IPS DF 4.7 (cell line): ENCODE results near the gene TMEM108.

Source experiments
- DNase-seq: peaks from one replicate; pipeline ENCODE4 v3.0.0-alpha.2; 2013; ENCODE audit warnings: low spot score; ENCODE audit errors: extremely low read depth

Gene TMEM108

GRCh38 chr3:133117342-133117741 is 79.2 kb downstream of the TMEM108 start:
- no peak for DNase-seq

- no peak for DNase-seq
Observed at GRCh38 chr3:133119176-133119575, 81.0 kb downstream of the TMEM108 start.

GRCh38 chr3:133121450-133121849 is 83.3 kb downstream of the TMEM108 start:
- DNase-seq, result no peak

GRCh38 chr3:133123636-133124035 is 85.4 kb downstream of the TMEM108 start:
- no peak for DNase-seq

GRCh38 chr3:133124511-133124910 is 86.3 kb downstream of the TMEM108 start:
- DNase-seq, result no peak

- no peak for DNase-seq
Observed at GRCh38 chr3:133125171-133125570, 87.0 kb downstream of the TMEM108 start.

- no peak for DNase-seq
Observed at GRCh38 chr3:133125802-133126201, 87.6 kb downstream of the TMEM108 start.

- no peak for DNase-seq
Observed at GRCh38 chr3:133127381-133127780, 89.2 kb downstream of the TMEM108 start.

- DNase-seq, result no peak
Observed at GRCh38 chr3:133130168-133130567, 92.0 kb downstream of the TMEM108 start.

- DNase-seq, result no peak
Observed at GRCh38 chr3:133135306-133135705, 97.1 kb downstream of the TMEM108 start.

- DNase-seq, result no peak
Observed at GRCh38 chr3:133136114-133137041, 98.2 kb downstream of the TMEM108 start.

- no peak for DNase-seq
Observed at GRCh38 chr3:133137042-133137996, 99.1 kb downstream of the TMEM108 start.

- DNase-seq, result no peak
Observed at GRCh38 chr3:133138017-133138416, 99.8 kb downstream of the TMEM108 start.

- no peak for DNase-seq
Observed at GRCh38 chr3:133152056-133152455, 113.9 kb downstream of the TMEM108 start.

GRCh38 chr3:133152681-133153220 is 114.6 kb downstream of the TMEM108 start:
- DNase-seq, result no peak

- no peak for DNase-seq
Observed at GRCh38 chr3:133153382-133153781, 115.2 kb downstream of the TMEM108 start.

- no peak for DNase-seq
Observed at GRCh38 chr3:133157716-133158115, 119.5 kb downstream of the TMEM108 start.

GRCh38 chr3:133158686-133159085 is 120.5 kb downstream of the TMEM108 start:
- DNase-seq, result no peak

GRCh38 chr3:133159498-133160475 is 121.6 kb downstream of the TMEM108 start:
- DNase-seq, result no peak

- DNase-seq, result no peak
Observed at GRCh38 chr3:133161656-133162055, 123.5 kb downstream of the TMEM108 start.

- DNase-seq, result no peak
Observed at GRCh38 chr3:133162265-133162664, 124.1 kb downstream of the TMEM108 start.
